Vagina (tissue), 2 donors: ENCODE measurements around the gene KDM4C. TPM values are rescaled to one million over a fixed set of nuclear protein-coding genes. Genes with fewer than 3 reads are reported as not detected.

Experiments used
- DNase-seq, 2 donors: peaks; one replicate each; pipeline ENCODE4 v3.0.0-alpha.2; 2017; ENCODE audit errors: extremely low spot score in 2 of 2
- H3K27ac ChIP-seq: fragments of 200-600 bp; sonication (generic); one replicate; pipeline ENCODE4 v1.5.1; 2019
- H3K27me3 ChIP-seq: fragments of 200-600 bp; sonication (generic); one replicate; pipeline ENCODE4 v1.5.1; 2019
- H3K36me3 ChIP-seq, 2 donors: fragments of 200-600 bp; sonication (generic); one replicate each; pipeline ENCODE4 v1.5.1; 2017 to 2019
- H3K4me1 ChIP-seq: fragments of 200-600 bp; sonication (generic); one replicate; pipeline ENCODE4 v1.5.1; 2019
- H3K4me3 ChIP-seq, 2 donors: fragments of 200-600 bp; sonication (generic); 1 replicate in 1 of 2; 2 replicates in 1 of 2; pipeline ENCODE4 v1.5.1; 2016 to 2019
- H3K9me3 ChIP-seq: fragments of 200-600 bp; sonication (generic); one replicate; pipeline ENCODE4 v1.5.1; 2019
- POLR2A ChIP-seq, 2 donors: fragments of 450-650 bp; IDR thresholded peaks; one replicate each; pipeline ENCODE4 v1.6.1; 2017; ENCODE audit warnings: antibody characterized with exemption in 2 of 2, mild to moderate bottlenecking in 2 of 2, moderate library complexity in 2 of 2
- POLR2AphosphoS5 ChIP-seq, 2 donors: sonication (generic); formaldehyde crosslinking; IDR thresholded peaks; one replicate each; pipeline ENCODE4 v1.9.0; 2017; ENCODE audit warnings: antibody characterized with exemption in 2 of 2, mild to moderate bottlenecking in 2 of 2, low read depth in 1 of 2; ENCODE audit not compliant: insufficient read depth in 1 of 2
- intact Hi-C: fragments of 100-400 bp; cut with DNase I; formaldehyde crosslinking; loops from one replicate; pipeline ENCODE4 v1.15.1; 2023
- total RNA-seq: library from RNA; depleted of rRNA; stranded (reverse); fragments of >200 nt; gene quantifications from one replicate; pipeline ENCODE4 v1.2.3, GENCODE V29; 2016
- TF ChIP-seq, protein P1 (sequence below), 3 experiments: fragments of 450-650 bp in 2 of 3; fragments of 200-600 bp in 1 of 3; sonication (generic) in 1 of 3; IDR thresholded peaks; one replicate each; pipeline ENCODE4 v1.5.1; 2017 to 2019; ENCODE audit warnings: antibody characterized with exemption in 3 of 3, mild to moderate bottlenecking in 2 of 3, moderate library complexity in 2 of 3

Gene KDM4C
- total RNA-seq, 1 donor from 2014 or later = 35.6 TPM

DNA sequence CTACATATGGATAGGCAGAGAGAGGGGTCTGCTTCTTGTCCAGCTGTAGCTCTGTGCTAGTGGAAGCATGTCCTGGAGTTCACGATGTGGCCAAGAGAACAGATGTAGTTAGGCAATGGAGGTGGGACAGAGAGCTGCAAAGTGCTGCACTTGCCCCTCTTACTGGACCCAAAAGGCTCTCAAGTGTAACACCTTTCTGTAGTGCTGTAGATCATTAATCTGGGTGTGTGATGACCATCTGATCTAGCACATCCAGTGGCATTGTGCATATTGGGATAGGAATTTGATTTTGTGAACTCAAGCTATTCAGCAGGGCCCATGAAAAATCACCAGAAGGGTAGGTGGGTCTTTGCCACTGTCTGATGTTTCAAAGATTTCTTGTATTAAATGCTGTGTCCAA lies 151.4 kb downstream of the KDM4C start:
- no peaks in the 10 kb centered on the region for H3K27me3 ChIP-seq
- no peaks in the 10 kb centered on the region for H3K4me1 ChIP-seq
- intact Hi-C loops = no loop called here
- TF ChIP-seq POLR2A (IDR thresholded peaks at IDR 0.05) = no peak
- TF ChIP-seq, protein P1, sequence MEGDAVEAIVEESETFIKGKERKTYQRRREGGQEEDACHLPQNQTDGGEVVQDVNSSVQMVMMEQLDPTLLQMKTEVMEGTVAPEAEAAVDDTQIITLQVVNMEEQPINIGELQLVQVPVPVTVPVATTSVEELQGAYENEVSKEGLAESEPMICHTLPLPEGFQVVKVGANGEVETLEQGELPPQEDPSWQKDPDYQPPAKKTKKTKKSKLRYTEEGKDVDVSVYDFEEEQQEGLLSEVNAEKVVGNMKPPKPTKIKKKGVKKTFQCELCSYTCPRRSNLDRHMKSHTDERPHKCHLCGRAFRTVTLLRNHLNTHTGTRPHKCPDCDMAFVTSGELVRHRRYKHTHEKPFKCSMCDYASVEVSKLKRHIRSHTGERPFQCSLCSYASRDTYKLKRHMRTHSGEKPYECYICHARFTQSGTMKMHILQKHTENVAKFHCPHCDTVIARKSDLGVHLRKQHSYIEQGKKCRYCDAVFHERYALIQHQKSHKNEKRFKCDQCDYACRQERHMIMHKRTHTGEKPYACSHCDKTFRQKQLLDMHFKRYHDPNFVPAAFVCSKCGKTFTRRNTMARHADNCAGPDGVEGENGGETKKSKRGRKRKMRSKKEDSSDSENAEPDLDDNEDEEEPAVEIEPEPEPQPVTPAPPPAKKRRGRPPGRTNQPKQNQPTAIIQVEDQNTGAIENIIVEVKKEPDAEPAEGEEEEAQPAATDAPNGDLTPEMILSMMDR (IDR thresholded peaks at IDR 0.05) = no peak
- TF ChIP-seq POLR2AphosphoS5 (IDR thresholded peaks at IDR 0.05; ENCODE audit: insufficient read depth in 1 of 2, low read depth in 1 of 2) = no peak
- no peaks in the 10 kb centered on the region for H3K36me3 ChIP-seq
- no peaks in the 10 kb centered on the region for H3K9me3 ChIP-seq
- H3K4me3 ChIP-seq = no peak overlapping the region
- DNase-seq = no peak
- H3K27ac ChIP-seq = no peak overlapping the region

DNA sequence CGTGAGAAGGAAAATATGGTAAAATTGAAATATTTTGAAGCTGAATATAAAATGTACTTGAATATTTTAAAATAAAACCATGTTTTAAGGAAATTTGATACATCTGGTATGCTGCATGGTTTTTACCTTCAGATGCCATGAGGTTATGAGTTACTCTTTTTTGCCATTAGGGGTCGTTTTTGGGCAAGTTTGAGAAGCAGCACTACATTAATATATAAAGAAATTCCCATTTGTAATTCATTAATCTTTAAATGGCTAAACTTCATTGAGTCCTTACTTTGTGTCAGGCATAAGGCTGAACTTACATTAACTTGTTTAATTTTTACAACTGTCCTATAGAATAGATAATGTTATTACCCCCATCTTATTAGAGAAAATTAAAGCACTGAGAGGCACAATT lies 152.3 kb downstream of the KDM4C start:
- no peak overlapping the region for H3K27ac ChIP-seq
- H3K9me3 ChIP-seq = no peaks in the 10 kb centered on the region
- H3K36me3 ChIP-seq = no peaks in the 10 kb centered on the region
- intact Hi-C loops = no loop called here
- no peak overlapping the region for H3K4me3 ChIP-seq
- DNase-seq = no peak
- TF ChIP-seq, protein P1 (IDR thresholded peaks at IDR 0.05) = no peak
- no peak for TF ChIP-seq POLR2AphosphoS5 (IDR thresholded peaks at IDR 0.05; ENCODE audit: insufficient read depth in 1 of 2, low read depth in 1 of 2)
- no peak for TF ChIP-seq POLR2A (IDR thresholded peaks at IDR 0.05)
- H3K27me3 ChIP-seq = no peaks in the 10 kb centered on the region
- H3K4me1 ChIP-seq = no peaks in the 10 kb centered on the region

DNA sequence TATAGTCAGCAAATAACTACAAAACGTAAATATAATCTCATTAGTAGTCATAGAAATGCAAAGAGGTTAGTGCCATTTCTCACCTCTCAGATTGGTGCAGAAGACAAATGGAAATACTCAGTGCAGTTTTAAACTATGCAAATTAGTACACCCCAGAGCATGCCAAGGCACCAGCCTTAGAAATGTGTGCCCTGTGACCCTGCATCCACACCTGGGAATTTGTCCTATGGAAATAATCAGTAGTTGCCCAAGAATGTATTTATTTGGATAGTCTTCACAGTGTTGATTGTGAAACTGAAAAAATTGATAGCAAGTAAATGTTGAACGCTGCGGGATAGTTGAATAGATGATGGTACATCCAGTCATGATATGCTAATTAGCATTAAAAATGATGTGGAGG lies 152.7 kb downstream of the KDM4C start:
- H3K4me1 ChIP-seq = no peaks in the 10 kb centered on the region
- TF ChIP-seq POLR2A (IDR thresholded peaks at IDR 0.05) (no peak), POLR2AphosphoS5 (IDR thresholded peaks at IDR 0.05; ENCODE audit: insufficient read depth in 1 of 2, low read depth in 1 of 2) (no peak)
- TF ChIP-seq, protein P1 (IDR thresholded peaks at IDR 0.05) = no peak
- H3K36me3 ChIP-seq = no peaks in the 10 kb centered on the region
- H3K4me3 ChIP-seq = no peak overlapping the region
- H3K27me3 ChIP-seq = no peaks in the 10 kb centered on the region
- H3K27ac ChIP-seq = no peak overlapping the region
- no peak for DNase-seq
- intact Hi-C loops = no loop called here
- H3K9me3 ChIP-seq = no peaks in the 10 kb centered on the region

DNA sequence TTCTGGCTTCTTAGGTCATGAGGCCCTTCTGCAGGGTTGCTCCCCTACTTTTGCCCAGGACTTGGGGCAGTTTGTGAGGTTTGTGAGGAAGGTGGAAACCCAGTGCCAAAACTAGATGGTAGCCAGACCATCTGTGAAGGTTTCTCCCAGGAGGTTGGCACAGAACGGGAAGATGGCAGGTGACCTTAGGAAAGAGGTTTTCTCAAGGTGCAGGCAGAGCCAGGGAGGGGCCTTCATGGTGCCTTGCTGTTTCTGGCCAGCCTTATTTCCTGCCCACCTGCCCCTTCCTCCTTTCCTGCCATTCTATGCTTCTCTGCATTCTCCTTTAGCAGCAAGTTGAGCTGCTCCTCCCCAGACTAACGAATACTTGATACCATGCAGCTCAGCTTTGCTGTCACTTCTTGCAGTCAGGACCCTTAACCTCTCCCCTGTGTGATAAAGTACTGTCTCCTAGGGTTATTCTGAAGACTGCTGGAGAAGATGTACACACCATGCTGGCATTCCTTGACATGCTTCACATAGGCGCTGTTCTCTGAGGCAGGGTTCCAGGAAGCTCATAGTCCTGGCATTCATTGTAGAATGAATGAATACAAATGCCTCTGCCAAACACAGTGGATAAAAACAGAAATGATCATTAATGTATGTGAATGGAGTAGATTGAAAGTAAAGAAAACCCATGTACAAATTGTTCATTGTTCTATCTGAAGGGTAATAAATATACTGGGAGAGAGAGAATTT lies 154.3 kb downstream of the KDM4C start:
- no peak overlapping the region for H3K4me3 ChIP-seq
- no peaks in the 10 kb centered on the region for H3K9me3 ChIP-seq
- no peak overlapping the region for H3K27ac ChIP-seq
- DNase-seq = no peak
- no peaks in the 10 kb centered on the region for H3K27me3 ChIP-seq
- intact Hi-C loops = no loop called here
- TF ChIP-seq POLR2AphosphoS5 (IDR thresholded peaks at IDR 0.05; ENCODE audit: insufficient read depth in 1 of 2, low read depth in 1 of 2) = no peak
- TF ChIP-seq POLR2A (IDR thresholded peaks at IDR 0.05) = no peak
- TF ChIP-seq, protein P1 (IDR thresholded peaks at IDR 0.05) = no peak
- no peaks in the 10 kb centered on the region for H3K36me3 ChIP-seq
- no peaks in the 10 kb centered on the region for H3K4me1 ChIP-seq

DNA sequence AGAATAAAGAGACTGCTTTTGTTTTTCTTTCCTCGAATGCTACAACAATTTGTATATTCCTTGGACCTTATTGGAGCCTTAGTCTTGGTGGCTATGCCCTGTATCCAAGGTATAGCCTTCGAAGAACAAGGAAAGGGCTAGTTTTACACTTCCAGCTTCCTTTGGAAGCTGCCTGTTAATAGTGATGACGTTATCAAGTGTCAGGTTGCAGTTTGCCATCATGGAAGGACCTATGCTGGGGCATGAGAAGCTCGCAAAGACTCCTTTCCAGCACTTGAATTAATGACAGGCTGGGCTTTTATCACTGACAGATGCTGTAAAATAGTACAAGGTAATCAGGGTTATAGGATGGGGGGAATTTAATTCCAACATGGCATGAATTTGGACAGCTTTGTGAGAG lies 157.9 kb downstream of the KDM4C start:
- DNase-seq = no peak
- H3K27ac ChIP-seq = no peak overlapping the region
- H3K9me3 ChIP-seq = no peaks in the 10 kb centered on the region
- intact Hi-C loops = no loop called here
- no peaks in the 10 kb centered on the region for H3K36me3 ChIP-seq
- no peak for TF ChIP-seq POLR2A (IDR thresholded peaks at IDR 0.05)
- TF ChIP-seq, protein P1 (IDR thresholded peaks at IDR 0.05) = no peak
- no peak for TF ChIP-seq POLR2AphosphoS5 (IDR thresholded peaks at IDR 0.05; ENCODE audit: insufficient read depth in 1 of 2, low read depth in 1 of 2)
- H3K4me1 ChIP-seq = no peaks in the 10 kb centered on the region
- no peak overlapping the region for H3K4me3 ChIP-seq
- no peaks in the 10 kb centered on the region for H3K27me3 ChIP-seq
